HepG2 (cell line): ENCODE data around the gene N4BP2. TPM values are rescaled to one million over a fixed set of nuclear protein-coding genes. Genes with fewer than 3 reads are reported as not detected.

Experiments
- ATF7 ChIP-seq, 2 experiments: fragments of 450-650 bp in 1 of 2; sonication (generic) in 1 of 2; formaldehyde crosslinking in 1 of 2; IDR thresholded peaks; 2 replicates each; pipeline versions ENCODE4 v1.4.0 to v1.6.1; 2016 to 2020; ENCODE audit warnings: antibody characterized with exemption in 1 of 2, mild to moderate bottlenecking in 1 of 2, missing genetic modification reagents in 1 of 2
- CHD2 ChIP-seq: IDR thresholded peaks from 2 replicates; pipeline ENCODE4 v1.6.1; 2011; ENCODE audit warnings: low read depth, low read length, improper control_type of control experiment
- CHD4 ChIP-seq: fragments of 200-600 bp; sonication (generic); IDR thresholded peaks from 2 replicates; pipeline ENCODE4 v1.7.0; 2017; ENCODE audit warnings: mild to moderate bottlenecking, low read length, borderline replicate concordance
- GTF2F1 ChIP-seq: fragments of 150-350 bp; IDR thresholded peaks from 2 replicates; pipeline ENCODE4 v1.6.1; 2014; ENCODE audit warnings: low read length
- HDAC1 ChIP-seq: sonication (generic); formaldehyde crosslinking; IDR thresholded peaks from 2 replicates; pipeline ENCODE4 v1.5.1; 2020; ENCODE audit warnings: mild to moderate bottlenecking, missing genetic modification reagents
- HNRNPK ChIP-seq: fragments of 200-400 bp; formaldehyde crosslinking; IDR thresholded peaks from 2 replicates; pipeline ENCODE4 v1.6.1; 2018; ENCODE audit warnings: low read length, low read depth, moderate library complexity, mild to moderate bottlenecking; ENCODE audit not compliant: poor library complexity, severe bottlenecking
- HOXD1 ChIP-seq: sonication (generic); formaldehyde crosslinking; IDR thresholded peaks from 2 replicates; pipeline ENCODE4 v1.5.0; 2020; ENCODE audit warnings: missing genetic modification reagents
- RBAK ChIP-seq: sonication (generic); formaldehyde crosslinking; IDR thresholded peaks from 2 replicates; pipeline ENCODE4 v1.5.1; 2020; ENCODE audit warnings: mild to moderate bottlenecking, missing genetic modification reagents
- TCF12 ChIP-seq, 2 experiments: fragments of 450-650 bp in 1 of 2; sonication (generic) in 1 of 2; formaldehyde crosslinking in 1 of 2; IDR thresholded peaks; 2 replicates each; pipeline versions ENCODE4 v1.6.1 to v1.8.0; 2017 to 2022; ENCODE audit warnings: antibody characterized with exemption in 1 of 2, mild to moderate bottlenecking in 1 of 2, missing genetic modification reagents in 1 of 2, moderate library complexity in 1 of 2
- THYN1 ChIP-seq: sonication (generic); formaldehyde crosslinking; IDR thresholded peaks from 2 replicates; pipeline ENCODE4 v1.8.1; 2023; ENCODE audit warnings: low read depth, mild to moderate bottlenecking, moderate library complexity, missing genetic modification reagents, borderline replicate concordance
- ZBTB20 ChIP-seq: sonication (generic); formaldehyde crosslinking; IDR thresholded peaks from 2 replicates; pipeline ENCODE4 v1.8.1; 2023; ENCODE audit warnings: missing genetic modification reagents, low read depth, mild to moderate bottlenecking, borderline replicate concordance
- ZFP1 ChIP-seq: IDR thresholded peaks from 2 replicates; pipeline ENCODE4 v1.6.1; 2016
- ZNF577 ChIP-seq: sonication (generic); formaldehyde crosslinking; IDR thresholded peaks from 2 replicates; pipeline ENCODE4 v1.4.0; 2020; ENCODE audit warnings: mild to moderate bottlenecking, low read depth, missing genetic modification reagents, borderline replicate concordance
- ZNF616 ChIP-seq: sonication (generic); formaldehyde crosslinking; IDR thresholded peaks from 2 replicates; pipeline ENCODE4 v1.5.0; 2020; ENCODE audit warnings: low read depth, mild to moderate bottlenecking, missing genetic modification reagents
- ZNF841 ChIP-seq: sonication (generic); formaldehyde crosslinking; IDR thresholded peaks from 2 replicates; pipeline ENCODE4 v1.8.1; 2023; ENCODE audit warnings: missing genetic modification reagents, borderline replicate concordance
- ZSCAN22 ChIP-seq: sonication (generic); formaldehyde crosslinking; IDR thresholded peaks from 2 replicates; pipeline ENCODE4 v1.4.0; 2020; ENCODE audit warnings: mild to moderate bottlenecking, missing genetic modification reagents
- ZSCAN31 ChIP-seq: sonication (generic); formaldehyde crosslinking; IDR thresholded peaks from 2 replicates; pipeline ENCODE4 v1.5.0; 2020; ENCODE audit warnings: low read depth, mild to moderate bottlenecking, missing genetic modification reagents
- ZZZ3 ChIP-seq: sonication (generic); formaldehyde crosslinking; IDR thresholded peaks from 2 replicates; pipeline ENCODE4 v1.4.0; 2020; ENCODE audit warnings: missing genetic modification reagents, mild to moderate bottlenecking, borderline replicate concordance
- polyA plus RNA-seq, 8 experiments: library from polyadenylated mRNA; depleted of rRNA in 3 of 8; stranded (reverse) in 7 of 8; unstranded in 1 of 8; fragments of >200 nt; fragmentation: Illumina TruSeq in 4 of 8; extraction: Trizol in 4 of 8; gene quantifications; 2 replicates each; pipeline versions ENCODE4 v1.2.1 to v1.2.3, GENCODE V29; 2011 to 2016; ENCODE audit warnings: low read depth in 4 of 8, missing spikeins in 1 of 8, mixed read lengths in 1 of 8; ENCODE audit not compliant: insufficient read depth in 1 of 8
- total RNA-seq, 5 experiments: library from RNA; depleted of rRNA; stranded (reverse); fragments of >200 nt; fragmentation: Illumina TruSeq; extraction: Trizol; gene quantifications; 2 replicates each; pipeline ENCODE4 v1.2.3, GENCODE V29; 2016; ENCODE audit warnings: low read depth in 1 of 5
- TF ChIP-seq, protein P1 (sequence below): sonication (generic); formaldehyde crosslinking; IDR thresholded peaks from 2 replicates; pipeline ENCODE4 v1.5.0; 2020; ENCODE audit warnings: mild to moderate bottlenecking, missing genetic modification reagents
- TF ChIP-seq, protein P2 (sequence below): sonication (generic); formaldehyde crosslinking; IDR thresholded peaks from 2 replicates; pipeline ENCODE4 v1.4.0; 2020; ENCODE audit warnings: mild to moderate bottlenecking, missing genetic modification reagents
- TF ChIP-seq, protein P3 (sequence below): sonication (generic); formaldehyde crosslinking; IDR thresholded peaks from 2 replicates; pipeline ENCODE4 v1.5.0; 2020; ENCODE audit warnings: missing genetic modification reagents

N4BP2 gene
- total and polyA plus RNA-seq, 2 of the 13 experiments (the other 11 are each of a cell fraction or from before 2014, with no cell fraction given): 5.6 to 12.9 TPM

DNA sequence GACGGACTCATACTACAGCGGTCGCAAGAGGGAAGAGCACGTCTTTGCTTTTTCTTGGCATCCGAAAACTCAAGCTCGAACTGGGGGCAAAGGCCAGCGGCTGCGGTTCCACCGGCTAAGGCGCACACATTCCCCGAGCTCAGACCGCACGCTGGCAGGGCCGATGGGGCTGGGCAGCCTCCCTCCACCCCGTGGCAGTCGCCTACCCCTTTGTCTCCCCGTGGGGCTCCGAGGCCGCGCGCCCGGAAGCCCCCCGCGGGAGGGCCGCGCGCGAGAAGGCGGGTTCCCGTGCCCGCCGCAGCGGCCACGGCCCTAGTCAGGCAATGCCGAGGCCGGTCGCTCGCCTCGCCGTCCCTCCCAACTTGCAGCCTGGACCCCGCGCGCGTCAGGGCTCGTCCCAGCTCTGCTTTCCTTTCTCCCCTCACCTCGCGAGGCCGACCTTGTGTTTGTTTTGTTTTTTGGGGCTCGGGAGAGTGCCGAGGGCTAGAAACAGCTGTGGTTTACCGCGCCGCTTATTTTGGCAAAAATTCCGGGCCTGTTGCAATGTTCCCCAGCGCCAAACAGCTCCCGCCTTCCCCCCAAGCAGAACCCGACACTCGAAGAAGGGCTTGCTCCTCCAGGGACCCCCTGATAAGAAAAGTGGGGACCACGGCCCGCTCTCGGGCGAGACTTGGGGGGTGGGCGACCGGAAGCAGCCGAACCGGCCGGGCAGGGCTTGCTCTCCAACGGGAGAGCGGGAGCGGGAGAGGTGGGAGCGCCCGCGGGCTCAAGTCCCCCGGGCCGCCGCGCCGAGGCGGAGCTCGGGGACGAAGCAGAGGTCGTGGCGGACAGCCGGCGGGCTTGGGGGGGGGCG, 561 bp upstream of the N4BP2 start (continued):
- TF ChIP-seq TCF12 (IDR thresholded peaks at IDR 0.05) (no peak), TCF12 (CRISPR knock-in tag; IDR thresholded peaks at IDR 0.05) (0 out of 2 replicates have a peak, but pooled peaks have one; percentile 59), ZBTB20 (CRISPR knock-in tag) (no peak), RBAK (CRISPR knock-in tag) (no peak), ZFP1 (CRISPR knock-in tag) (no peak), GTF2F1 (no peak), ZZZ3 (no peak), ZNF577 (CRISPR knock-in tag) (no peak), CHD2 (no peak), HOXD1 (CRISPR knock-in tag) (no peak), ZNF616 (CRISPR knock-in tag) (no peak), CHD4 (0 out of 2 replicates have a peak, but pooled peaks have one; percentile 7), HDAC1 (peak; percentile 34; the same call in 1 of the 2 replicates), ZSCAN22 (CRISPR knock-in tag) (no peak), THYN1 (CRISPR knock-in tag) (no peak), HNRNPK (peak; percentile 59), ZNF841 (CRISPR knock-in tag) (no peak), ATF7 (IDR thresholded peaks at IDR 0.05) (no peak), ATF7 (CRISPR knock-in tag; IDR thresholded peaks at IDR 0.05) (no peak), ZSCAN31 (CRISPR knock-in tag) (no peak)
- TF ChIP-seq, protein P1, sequence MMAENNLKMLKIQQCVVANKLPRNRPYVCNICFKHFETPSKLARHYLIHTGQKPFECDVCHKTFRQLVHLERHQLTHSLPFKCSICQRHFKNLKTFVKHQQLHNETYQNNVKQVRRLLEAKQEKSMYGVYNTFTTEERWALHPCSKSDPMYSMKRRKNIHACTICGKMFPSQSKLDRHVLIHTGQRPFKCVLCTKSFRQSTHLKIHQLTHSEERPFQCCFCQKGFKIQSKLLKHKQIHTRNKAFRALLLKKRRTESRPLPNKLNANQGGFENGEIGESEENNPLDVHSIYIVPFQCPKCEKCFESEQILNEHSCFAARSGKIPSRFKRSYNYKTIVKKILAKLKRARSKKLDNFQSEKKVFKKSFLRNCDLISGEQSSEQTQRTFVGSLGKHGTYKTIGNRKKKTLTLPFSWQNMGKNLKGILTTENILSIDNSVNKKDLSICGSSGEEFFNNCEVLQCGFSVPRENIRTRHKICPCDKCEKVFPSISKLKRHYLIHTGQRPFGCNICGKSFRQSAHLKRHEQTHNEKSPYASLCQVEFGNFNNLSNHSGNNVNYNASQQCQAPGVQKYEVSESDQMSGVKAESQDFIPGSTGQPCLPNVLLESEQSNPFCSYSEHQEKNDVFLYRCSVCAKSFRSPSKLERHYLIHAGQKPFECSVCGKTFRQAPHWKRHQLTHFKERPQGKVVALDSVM (CRISPR knock-in tag): no peak
- TF ChIP-seq, protein P2, sequence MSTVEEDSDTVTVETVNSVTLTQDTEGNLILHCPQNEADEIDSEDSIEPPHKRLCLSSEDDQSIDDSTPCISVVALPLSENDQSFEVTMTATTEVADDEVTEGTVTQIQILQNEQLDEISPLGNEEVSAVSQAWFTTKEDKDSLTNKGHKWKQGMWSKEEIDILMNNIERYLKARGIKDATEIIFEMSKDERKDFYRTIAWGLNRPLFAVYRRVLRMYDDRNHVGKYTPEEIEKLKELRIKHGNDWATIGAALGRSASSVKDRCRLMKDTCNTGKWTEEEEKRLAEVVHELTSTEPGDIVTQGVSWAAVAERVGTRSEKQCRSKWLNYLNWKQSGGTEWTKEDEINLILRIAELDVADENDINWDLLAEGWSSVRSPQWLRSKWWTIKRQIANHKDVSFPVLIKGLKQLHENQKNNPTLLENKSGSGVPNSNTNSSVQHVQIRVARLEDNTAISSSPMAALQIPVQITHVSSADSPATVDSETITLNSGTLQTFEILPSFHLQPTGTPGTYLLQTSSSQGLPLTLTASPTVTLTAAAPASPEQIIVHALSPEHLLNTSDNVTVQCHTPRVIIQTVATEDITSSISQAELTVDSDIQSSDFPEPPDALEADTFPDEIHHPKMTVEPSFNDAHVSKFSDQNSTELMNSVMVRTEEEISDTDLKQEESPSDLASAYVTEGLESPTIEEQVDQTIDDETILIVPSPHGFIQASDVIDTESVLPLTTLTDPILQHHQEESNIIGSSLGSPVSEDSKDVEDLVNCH (CRISPR knock-in tag): peak; percentile 70; the same call in 1 of the 2 replicates
- TF ChIP-seq, protein P3, sequence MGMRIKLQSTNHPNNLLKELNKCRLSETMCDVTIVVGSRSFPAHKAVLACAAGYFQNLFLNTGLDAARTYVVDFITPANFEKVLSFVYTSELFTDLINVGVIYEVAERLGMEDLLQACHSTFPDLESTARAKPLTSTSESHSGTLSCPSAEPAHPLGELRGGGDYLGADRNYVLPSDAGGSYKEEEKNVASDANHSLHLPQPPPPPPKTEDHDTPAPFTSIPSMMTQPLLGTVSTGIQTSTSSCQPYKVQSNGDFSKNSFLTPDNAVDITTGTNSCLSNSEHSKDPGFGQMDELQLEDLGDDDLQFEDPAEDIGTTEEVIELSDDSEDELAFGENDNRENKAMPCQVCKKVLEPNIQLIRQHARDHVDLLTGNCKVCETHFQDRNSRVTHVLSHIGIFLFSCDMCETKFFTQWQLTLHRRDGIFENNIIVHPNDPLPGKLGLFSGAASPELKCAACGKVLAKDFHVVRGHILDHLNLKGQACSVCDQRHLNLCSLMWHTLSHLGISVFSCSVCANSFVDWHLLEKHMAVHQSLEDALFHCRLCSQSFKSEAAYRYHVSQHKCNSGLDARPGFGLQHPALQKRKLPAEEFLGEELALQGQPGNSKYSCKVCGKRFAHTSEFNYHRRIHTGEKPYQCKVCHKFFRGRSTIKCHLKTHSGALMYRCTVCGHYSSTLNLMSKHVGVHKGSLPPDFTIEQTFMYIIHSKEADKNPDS (CRISPR knock-in tag): no peak
